Activated T-helper 1 cell treated with anti-CD3 and anti-CD28 coated beads, Interleukin-12 subunit alpha, Interleukin-12 subunit beta, Interleukin-2, Interleukin-4 antibody, amounts not matched to agents 30 ng/mL and 10 ng/mL and 1 ng/mL, durations not matched to agents 14 hours and 24 hours and 36 hours (primary cell): ENCODE data around the gene DAZ4. TPM values are rescaled to one million over a fixed set of nuclear protein-coding genes. Genes with fewer than 3 reads are reported as not detected.
"Not testable (repeated sequence)": the region's sequence is repeated elsewhere in the genome, so short reads cannot be mapped to it uniquely, and the experiment has no call there.

Source experiments
- DNase-seq: peaks from one replicate; pipeline ENCODE4 v3.0.0; 2021; ENCODE audit warnings: low spot score
- H3K27ac Mint-ChIP-seq: one replicate; pipeline ENCODE4 v1.8.0; 2021; ENCODE audit warnings: mild to moderate bottlenecking, mixed read lengths
- H3K27me3 Mint-ChIP-seq: one replicate; pipeline ENCODE4 v1.8.0; 2022; ENCODE audit warnings: mild to moderate bottlenecking, moderate library complexity, mixed read lengths; ENCODE audit not compliant: insufficient read depth
- H3K36me3 Mint-ChIP-seq: one replicate; pipeline ENCODE4 v1.8.0; 2021; ENCODE audit warnings: low read depth, mixed read lengths
- H3K4me1 Mint-ChIP-seq: one replicate; pipeline ENCODE4 v1.8.0; 2021; ENCODE audit warnings: low read depth, mixed read lengths
- H3K4me3 Mint-ChIP-seq: one replicate; pipeline ENCODE4 v1.8.0; 2021; ENCODE audit warnings: mild to moderate bottlenecking, moderate library complexity, mixed read lengths
- H3K9me3 Mint-ChIP-seq: one replicate; pipeline ENCODE4 v1.8.0; 2021; ENCODE audit warnings: mixed read lengths
- intact Hi-C: fragments of 100-400 bp; cut with micrococcal nuclease; formaldehyde crosslinking; loops from one replicate; pipeline ENCODE4 v1.15.1; 2024
- total RNA-seq: library from RNA; stranded (reverse); gene quantifications from 2 replicates; pipeline ENCODE4 v1.2.3, GENCODE V29; 2022

DAZ4 gene
- total RNA-seq, result not detected in 2 replicates

DNA sequence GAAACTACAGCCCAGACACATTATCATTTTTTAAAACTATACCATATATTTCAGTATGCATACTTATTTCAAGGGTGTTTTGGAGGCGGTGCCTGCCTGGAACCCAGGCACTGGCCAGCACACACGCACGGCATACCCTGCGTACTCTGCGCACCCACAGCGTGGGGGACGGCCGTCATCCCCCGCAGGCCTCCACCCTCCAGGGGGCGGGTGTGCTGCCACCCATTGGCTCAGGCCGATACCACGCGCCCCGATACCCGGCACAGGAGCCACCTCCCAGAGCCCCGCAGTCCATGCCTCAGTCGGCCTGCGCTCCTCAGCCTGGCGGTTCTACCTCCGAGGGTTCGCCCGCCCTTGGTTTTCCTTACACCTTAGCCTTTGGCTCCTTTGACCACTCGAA is at the start of gene DAZ4:
Gene DAZ4 (plus strand): TSS at position 301 of the 400 bp plus-strand sequence. CDS start 208 bp downstream, outside the sequence.
- H3K27ac Mint-ChIP-seq, H3K9me3 Mint-ChIP-seq, intact Hi-C loops, H3K4me3 Mint-ChIP-seq, DNase-seq, H3K36me3 Mint-ChIP-seq, H3K27me3 Mint-ChIP-seq, H3K4me1 Mint-ChIP-seq: not testable (repeated sequence)

- H3K36me3 Mint-ChIP-seq, H3K4me3 Mint-ChIP-seq, intact Hi-C loops, H3K9me3 Mint-ChIP-seq, H3K4me1 Mint-ChIP-seq, H3K27ac Mint-ChIP-seq, H3K27me3 Mint-ChIP-seq, DNase-seq: not testable (repeated sequence)
These were observed 20.4 kb upstream of the DAZ4 start, which contains the start of gene DAZ3 for GRCh38 chrY:24813293-24813692. Gene DAZ3 (minus strand): TSS chrY:24813393. CDS start chrY:24813185, 208 bp downstream.

DNA sequence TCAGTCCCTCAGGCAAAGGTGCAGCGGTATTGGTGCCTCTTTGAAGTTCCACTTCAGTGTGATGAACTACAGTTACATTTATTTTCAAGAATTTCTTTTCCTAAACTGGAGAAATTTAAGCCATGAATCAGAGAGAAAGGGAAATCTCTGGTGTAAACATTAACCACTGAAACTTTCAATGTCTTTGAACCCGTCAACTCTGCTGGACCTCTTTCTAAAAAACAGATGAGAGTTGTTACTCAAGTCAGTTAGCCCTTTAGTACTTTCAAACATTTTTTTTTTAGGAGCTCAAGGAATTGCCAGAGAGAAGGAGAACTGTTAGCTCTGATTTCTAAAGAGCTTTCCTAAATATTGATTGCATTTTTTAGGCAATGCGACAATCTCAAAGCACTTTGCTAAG is 11.9 kb upstream of the DAZ4 start:
- not testable (repeated sequence) for H3K36me3 Mint-ChIP-seq

GRCh38 chrY:24824184-24824879 is 9.4 kb upstream of the DAZ4 start:
- H3K27ac Mint-ChIP-seq, intact Hi-C loops, H3K4me1 Mint-ChIP-seq, H3K4me3 Mint-ChIP-seq, H3K9me3 Mint-ChIP-seq, DNase-seq, H3K27me3 Mint-ChIP-seq, H3K36me3 Mint-ChIP-seq: not testable (repeated sequence)

More for the DNA sequence above, 11.9 kb upstream of the DAZ4 start:
- H3K4me3 Mint-ChIP-seq, DNase-seq, H3K27ac Mint-ChIP-seq, H3K4me1 Mint-ChIP-seq, H3K9me3 Mint-ChIP-seq, H3K27me3 Mint-ChIP-seq, intact Hi-C loops: not testable (repeated sequence)

DNA sequence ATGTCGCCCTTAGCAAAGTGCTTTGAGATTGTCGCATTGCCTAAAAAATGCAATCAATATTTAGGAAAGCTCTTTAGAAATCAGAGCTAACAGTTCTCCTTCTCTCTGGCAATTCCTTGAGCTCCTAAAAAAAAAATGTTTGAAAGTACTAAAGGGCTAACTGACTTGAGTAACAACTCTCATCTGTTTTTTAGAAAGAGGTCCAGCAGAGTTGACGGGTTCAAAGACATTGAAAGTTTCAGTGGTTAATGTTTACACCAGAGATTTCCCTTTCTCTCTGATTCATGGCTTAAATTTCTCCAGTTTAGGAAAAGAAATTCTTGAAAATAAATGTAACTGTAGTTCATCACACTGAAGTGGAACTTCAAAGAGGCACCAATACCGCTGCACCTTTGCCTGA is 8.7 kb upstream of the DAZ4 start:
- DNase-seq, intact Hi-C loops, H3K9me3 Mint-ChIP-seq, H3K27ac Mint-ChIP-seq, H3K4me1 Mint-ChIP-seq, H3K4me3 Mint-ChIP-seq, H3K27me3 Mint-ChIP-seq, H3K36me3 Mint-ChIP-seq: not testable (repeated sequence)

Other genes with a start within 250 kb of the DAZ4 start
- not detected in 2 replicates for gene BPY2B, start 215.9 kb upstream of the DAZ4 start, total RNA-seq
- gene DAZ3, start 20.5 kb upstream of the DAZ4 start, total RNA-seq, result not detected in 2 replicates
- gene BPY2C, start 218.2 kb downstream of the DAZ4 start, total RNA-seq, result not detected in 2 replicates